ENCODE data around the gene RPL32. TPM values are rescaled to one million over a fixed set of nuclear protein-coding genes. Genes with fewer than 3 reads are reported as not detected.
"Not testable (repeated sequence)": the region's sequence is repeated elsewhere in the genome, so short reads cannot be mapped to it uniquely, and the experiment has no call there.

The RPL32 gene
- total RNA-seq, 1 experiment from 2014 or later = 1,427 TPM

DNA sequence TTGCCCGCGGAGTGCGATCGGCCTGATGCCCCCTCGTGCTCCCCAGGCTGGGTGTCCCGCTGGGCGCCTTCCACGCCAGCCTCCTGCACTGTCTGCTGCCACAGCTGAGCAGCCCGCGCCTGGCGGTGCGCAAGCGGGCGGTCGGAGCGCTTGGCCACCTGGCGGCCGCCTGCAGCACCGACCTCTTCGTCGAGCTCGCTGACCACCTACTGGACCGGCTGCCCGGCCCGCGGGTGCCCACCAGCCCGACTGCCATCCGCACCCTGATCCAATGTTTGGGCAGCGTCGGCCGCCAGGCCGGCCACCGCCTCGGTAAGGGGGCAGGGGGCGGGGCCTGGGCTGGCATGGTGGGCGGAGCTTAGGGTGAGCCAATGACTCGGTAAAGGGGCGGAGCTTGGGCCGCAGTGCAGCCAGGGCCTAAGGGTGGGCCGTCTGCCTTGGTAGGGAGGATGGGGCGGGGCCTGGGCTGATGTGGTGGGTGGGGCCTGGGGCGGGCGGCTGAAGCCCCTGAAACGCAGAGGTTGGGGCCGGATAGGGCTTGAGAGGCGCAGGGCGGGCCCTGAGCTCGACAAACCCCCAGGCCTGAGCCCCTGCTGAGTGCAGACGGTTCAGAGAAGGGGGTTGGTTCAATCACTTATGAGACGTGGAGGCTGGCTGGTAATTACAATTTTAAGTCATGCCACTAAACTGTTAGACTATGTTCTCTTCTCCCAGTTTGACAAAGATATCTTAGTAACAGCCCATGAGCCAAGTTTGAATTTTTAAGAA lies 31.2 kb downstream of the RPL32 start:
- peak; percentile 88 for DNase-seq (ENCODE audit: low spot score)

DNA sequence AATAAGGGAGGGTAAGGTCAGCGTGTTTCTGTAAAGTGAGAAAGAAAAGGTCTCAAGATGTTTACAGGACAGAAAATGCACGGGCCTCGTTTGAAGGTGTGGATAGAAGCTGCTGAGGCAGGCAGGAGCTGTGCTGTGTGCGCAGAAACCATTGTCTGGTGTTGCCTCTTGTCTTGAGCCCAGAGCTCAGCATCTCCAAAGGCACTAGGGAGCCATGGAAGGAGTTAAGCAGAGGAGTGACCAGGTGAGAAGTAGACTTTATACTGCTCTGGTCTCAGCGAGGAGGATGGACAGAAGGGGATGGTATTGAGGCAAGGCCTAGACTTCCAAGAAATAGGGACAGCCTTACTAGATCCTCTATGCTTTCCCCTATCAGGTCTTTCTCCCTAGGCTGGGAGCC lies 31.9 kb downstream of the RPL32 start:
- DNase-seq (ENCODE audit: low spot score) = no peak

DNA sequence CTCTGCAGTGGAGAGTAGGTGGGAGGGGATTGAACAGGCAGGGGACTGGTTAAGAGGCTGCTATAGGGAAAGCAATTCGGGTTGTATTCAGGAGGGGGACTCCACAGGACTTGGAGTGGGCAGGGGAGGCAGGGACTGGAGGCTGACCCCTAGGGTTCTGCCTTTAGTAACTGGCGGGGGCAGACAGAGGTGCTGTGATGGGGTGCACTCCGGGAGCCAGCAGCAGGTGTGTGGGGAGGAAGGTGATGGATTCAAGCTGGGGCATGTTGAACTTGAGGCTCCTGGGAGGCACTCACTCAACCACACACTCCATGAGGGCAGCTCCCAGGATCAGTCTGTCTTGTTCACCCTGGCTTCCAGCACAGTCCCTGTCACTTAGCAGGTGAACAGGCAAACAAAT lies 32.4 kb downstream of the RPL32 start:
- no peak for DNase-seq (ENCODE audit: low spot score)

DNA sequence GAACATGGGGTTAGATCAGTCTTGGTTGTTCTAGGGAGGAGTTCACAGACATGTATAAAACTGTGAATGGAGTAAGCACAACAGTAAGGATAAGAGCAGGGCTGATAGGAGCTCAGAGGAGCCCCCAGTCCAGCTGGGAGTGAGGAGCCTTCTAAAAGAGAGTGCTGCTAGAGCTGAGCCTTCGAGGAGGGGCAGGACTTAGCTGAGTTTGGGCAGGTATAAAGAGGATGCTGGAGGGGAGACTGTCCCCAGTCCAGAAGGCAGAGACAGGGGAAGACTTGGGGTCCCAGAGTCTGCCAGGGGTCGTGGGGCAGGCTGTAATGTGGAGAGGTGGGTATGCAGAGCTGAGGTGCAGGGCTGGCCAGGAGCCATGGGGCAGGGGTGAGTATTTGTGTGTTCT lies 32.8 kb downstream of the RPL32 start:
- DNase-seq (ENCODE audit: low spot score) = no peak

- no peak for DNase-seq (ENCODE audit: low spot score)
These were observed 33.6 kb downstream of the RPL32 start for GRCh38 chr3:12807601-12808359.

DNA sequence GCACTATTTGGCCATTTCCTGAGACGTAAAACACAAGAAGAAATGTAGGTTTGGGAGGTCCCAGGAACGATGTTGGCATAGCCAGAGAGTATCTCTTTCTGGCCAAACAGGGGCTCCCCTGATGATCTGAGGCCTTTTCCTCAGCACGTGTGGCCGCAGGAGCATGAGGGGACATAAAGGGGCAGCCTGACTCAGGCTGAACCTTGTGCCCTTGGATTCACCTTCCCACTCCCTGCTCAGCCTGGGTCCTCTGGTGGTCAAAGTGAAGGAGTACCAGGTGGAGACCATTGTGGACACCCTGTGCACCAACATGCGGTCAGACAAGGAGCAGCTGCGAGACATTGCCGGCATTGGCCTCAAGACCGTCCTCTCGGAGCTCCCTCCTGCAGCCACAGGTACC lies 34.3 kb downstream of the RPL32 start:
- DNase-seq (ENCODE audit: low spot score) = no peak

GRCh38 chr3:12803371-12803770 lies 38.0 kb downstream of the RPL32 start:
- no peak for DNase-seq (ENCODE audit: low spot score)

DNA sequence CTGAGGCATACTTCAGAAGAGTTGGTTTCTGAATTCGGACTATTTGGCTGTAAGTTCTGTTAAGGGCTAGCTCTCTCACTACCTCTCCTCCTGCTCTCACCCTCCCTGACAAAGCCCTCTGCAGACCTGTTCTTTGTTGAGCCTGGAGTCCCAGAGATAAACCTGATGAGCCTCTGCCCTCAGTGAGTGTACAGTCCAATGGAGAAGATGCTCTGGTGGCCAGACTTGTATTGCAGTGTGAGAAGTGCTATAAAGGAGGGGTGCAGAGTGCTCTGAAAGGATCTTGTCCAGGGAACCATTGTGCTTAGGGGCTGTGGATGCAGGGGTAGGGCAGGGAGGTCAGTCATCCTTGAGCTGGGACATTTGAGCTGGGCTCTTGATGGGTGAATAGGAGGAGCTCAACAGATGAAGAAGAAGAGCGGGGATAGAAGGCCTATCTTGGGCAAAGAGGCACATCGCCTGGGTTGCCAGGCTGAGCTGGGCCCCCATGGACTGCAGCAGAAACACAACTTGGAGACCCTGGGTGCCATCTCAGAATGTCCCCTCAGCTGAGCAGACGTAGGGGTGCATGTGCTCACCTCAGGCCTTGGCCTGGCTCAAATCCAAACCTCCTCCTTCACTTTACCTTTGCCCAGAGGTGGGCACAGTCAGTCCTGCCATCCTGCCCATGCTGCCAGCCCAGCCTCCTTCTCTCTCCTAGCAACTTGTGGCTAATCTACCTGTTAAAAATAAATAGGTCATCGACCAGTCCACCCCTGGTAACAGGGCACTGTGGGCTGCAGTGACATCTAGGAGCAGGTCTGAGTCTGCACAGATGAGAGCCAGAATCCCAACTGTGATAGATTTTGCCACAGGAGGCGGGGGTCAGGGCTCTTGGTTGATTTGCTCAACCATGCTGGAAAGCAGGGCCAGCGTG lies 41.6 kb downstream of the RPL32 start:
- DNase-seq (ENCODE audit: low spot score) = no peak

DNA sequence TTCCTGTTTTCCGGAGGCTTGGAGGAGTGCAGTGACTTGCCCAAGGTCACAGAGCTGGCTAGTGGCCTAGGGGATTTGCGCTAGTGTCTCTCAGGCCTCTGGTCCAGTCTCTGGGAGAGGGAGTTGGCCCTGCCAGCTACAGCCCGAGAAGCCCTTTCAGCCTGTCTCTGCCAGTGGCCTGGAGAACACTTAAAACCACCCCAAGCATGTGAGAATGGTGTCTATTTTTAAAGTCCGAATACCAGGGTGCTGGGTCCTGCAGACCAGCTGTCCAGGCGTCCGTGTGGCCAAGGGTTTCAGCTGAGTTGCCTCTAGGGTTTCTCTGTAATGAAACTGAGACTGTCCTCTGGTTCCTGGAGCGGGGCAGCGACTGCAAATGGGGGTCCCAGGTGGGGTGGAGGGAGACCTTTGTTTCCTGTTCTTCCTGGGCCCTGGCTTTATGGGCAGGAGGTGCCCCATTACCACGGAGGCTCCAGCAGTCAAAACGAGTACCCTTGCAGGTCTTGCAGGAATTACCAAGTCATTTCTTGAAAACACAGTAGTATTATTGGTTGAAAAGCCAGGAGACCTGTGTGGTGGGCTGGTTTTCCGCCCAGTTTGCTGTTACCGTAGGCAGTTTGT lies 42.7 kb downstream of the RPL32 start:
- DNase-seq (ENCODE audit: low spot score) = no peak

- DNase-seq (ENCODE audit: low spot score) = no peak
These were observed 43.3 kb downstream of the RPL32 start for GRCh38 chr3:12797892-12798558.

GRCh38 chr3:12797124-12797891 lies 44.1 kb downstream of the RPL32 start:
- DNase-seq (ENCODE audit: low spot score) = no peak

GRCh38 chr3:12796171-12797123 lies 44.9 kb downstream of the RPL32 start, which contains the start of gene CAND2:
Gene CAND2 (plus strand): TSS chr3:12796680. CDS start chr3:12796721, 41 bp downstream.
- no peak for DNase-seq (ENCODE audit: low spot score)

GRCh38 chr3:12793701-12794100 lies 47.7 kb downstream of the RPL32 start:
- no peak for DNase-seq (ENCODE audit: low spot score)

GRCh38 chr3:12791430-12791829 lies 49.9 kb downstream of the RPL32 start:
- DNase-seq (ENCODE audit: low spot score) = no peak

- DNase-seq (ENCODE audit: low spot score) = not testable (repeated sequence)
These were observed 53.2 kb downstream of the RPL32 start for GRCh38 chr3:12787967-12788690.

- not testable (repeated sequence) for DNase-seq (ENCODE audit: low spot score)
These were observed 54.0 kb downstream of the RPL32 start for GRCh38 chr3:12787346-12787745.

GRCh38 chr3:12785096-12785495 lies 56.3 kb downstream of the RPL32 start:
- DNase-seq (ENCODE audit: low spot score) = no peak

Measured in H4 (cell line).